Astrocyte of the spinal cord (primary cell): Measurements from ENCODE around the gene PIK3C3.

Source experiments
- DNase-seq: peaks from one replicate; pipeline ENCODE4 v3.0.0; 2011; ENCODE audit warnings: low read depth, low spot score
- H3K4me3 ChIP-seq: 2 replicates; pipeline ENCODE4 v1.5.1; 2011; ENCODE audit warnings: low read depth, mild to moderate bottlenecking, low read length, moderate library complexity
- CTCF ChIP-seq: IDR thresholded peaks from 2 replicates; pipeline ENCODE4 v1.5.1; 2012; ENCODE audit warnings: low read depth, mild to moderate bottlenecking, low read length, inconsistent platforms
- in situ Hi-C: cut with HindIII; loops from 2 replicates; pipeline ENCODE4 v1.10.0; 2017; ENCODE audit warnings: low sequenced_read_pairs

The PIK3C3 gene

DNA sequence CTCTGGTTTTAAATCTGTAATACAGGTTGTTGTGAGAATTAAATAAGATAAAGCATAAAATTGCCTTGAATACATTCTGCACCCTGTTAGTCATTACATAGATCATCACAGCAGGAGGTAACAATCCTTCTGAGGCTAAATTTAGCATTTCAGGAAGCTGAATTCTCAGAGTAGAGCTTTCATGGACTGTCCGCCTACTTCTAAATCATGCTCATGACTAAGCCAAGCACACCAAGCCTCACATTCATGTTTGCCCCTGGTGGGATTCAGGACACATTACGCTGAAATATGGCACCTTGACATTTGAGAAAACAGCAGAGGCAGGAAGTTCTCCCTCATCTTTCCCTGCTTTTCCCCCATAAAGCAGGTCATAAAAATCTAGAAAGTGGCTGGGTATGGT, 16.6 kb upstream of the PIK3C3 start:
- TF ChIP-seq CTCF = peak; percentile 16
- peak; percentile 94 for DNase-seq
- in situ Hi-C loops = no loop called here
- no peak overlapping the region for H3K4me3 ChIP-seq

DNA sequence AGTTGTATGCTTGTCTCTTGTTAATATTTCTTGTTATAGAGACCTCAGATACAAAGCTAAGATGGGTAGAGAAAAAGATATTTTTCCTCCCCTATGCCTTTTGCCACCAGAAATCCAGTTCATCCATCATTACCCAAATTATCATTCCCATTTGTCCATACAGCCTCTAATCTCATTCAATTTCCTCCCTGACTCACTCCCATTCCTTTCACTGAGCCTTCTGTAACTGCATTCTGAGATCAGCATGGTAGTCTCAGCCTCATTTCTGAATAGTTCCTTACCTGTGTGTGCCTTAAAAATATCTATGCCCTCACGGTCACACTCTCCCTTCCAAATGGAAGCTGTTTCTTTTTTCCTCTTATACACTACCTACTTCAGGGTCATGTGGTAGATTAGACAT, 15.7 kb upstream of the PIK3C3 start:
- DNase-seq = no peak
- TF ChIP-seq CTCF = no peak
- in situ Hi-C loops = no loop called here
- H3K4me3 ChIP-seq = no peak overlapping the region

GRCh38 chr18:41940506-41941215, 14.4 kb upstream of the PIK3C3 start:
- no peak overlapping the region for H3K4me3 ChIP-seq
- TF ChIP-seq CTCF = no peak
- in situ Hi-C loops = no loop called here
- peak; percentile 90 for DNase-seq

GRCh38 chr18:41942254-41942653, 12.8 kb upstream of the PIK3C3 start:
- TF ChIP-seq CTCF = no peak
- in situ Hi-C loops = no loop called here
- no peak overlapping the region for H3K4me3 ChIP-seq
- no peak for DNase-seq

GRCh38 chr18:41948544-41949110, 6.4 kb upstream of the PIK3C3 start:
- DNase-seq = no peak
- TF ChIP-seq CTCF = no peak
- in situ Hi-C loops = no loop called here
- no peak overlapping the region for H3K4me3 ChIP-seq

DNA sequence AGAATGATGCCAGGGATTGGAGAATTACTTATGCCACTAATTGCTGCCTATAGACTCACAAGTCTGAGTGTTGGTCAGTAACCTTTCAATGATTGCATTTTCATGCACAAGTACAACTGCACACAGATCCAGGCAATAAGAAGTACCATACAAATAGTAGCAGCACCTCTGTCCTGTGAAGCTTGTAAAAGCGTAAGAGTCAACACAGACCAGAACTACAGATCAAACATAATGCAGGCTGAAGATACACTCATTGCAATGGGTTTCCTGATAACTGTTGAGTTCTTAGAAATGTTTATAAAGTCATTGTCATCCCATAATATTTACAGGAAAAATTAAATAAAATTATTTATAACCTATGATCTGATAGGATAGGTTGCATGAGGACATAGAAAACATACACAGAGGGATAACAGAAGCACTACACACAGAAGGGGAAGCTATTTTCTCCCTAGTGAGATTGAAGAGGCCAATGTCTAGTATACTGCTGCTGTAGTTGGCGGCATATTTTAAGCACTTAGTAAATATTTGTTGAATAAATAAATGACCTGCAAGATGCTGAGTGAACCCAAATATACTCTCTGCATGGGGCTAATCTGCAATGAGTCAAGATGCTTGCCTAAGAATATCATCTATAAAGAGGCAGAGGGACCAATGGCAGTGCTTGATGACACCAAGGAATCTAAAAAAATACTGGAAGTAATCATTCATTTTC, 5.7 kb upstream of the PIK3C3 start:
- no peak for DNase-seq
- in situ Hi-C loops = no loop called here
- H3K4me3 ChIP-seq = no peak overlapping the region
- no peak for TF ChIP-seq CTCF
